K562 (cell line): Measurements from ENCODE around the gene FRMD4B. TPM values are rescaled to one million over a fixed set of nuclear protein-coding genes. Genes with fewer than 3 reads are reported as not detected.

Source experiments
- ATAC-seq: fragments of 200-7000 bp; cut with Tn5 transposase; 3 replicates; pipeline ENCODE4 v1.9.1; 2020; ENCODE audit warnings: moderate library complexity
- BruUV-seq: library from RNA; stranded (reverse); fragments of 400-500 nt; replicated peaks from 2 replicates; lab custom pipeline; 2021; lab: Mats Ljungman, UMichigan
- CTCF ChIA-PET: fragments of 300-600 bp; formaldehyde crosslinking; extraction: SDS; loops from one replicate; lab custom pipeline; 2021; ENCODE audit warnings: low intra/inter-chr PET ratio; lab: Yijun Ruan, JAX
- POLR2A ChIA-PET: fragments of 300-600, 350-650 bp; sonication (Branson Sonifier 250); formaldehyde crosslinking; extraction: SDS; loops from one replicate; lab custom pipeline; 2021; ENCODE audit warnings: antibody characterized with exemption, inconsistent platforms; lab: Yijun Ruan, JAX
- DNase-seq, 4 experiments: peaks; one replicate each; pipeline versions ENCODE4 v3.0.0 to v3.0.0-alpha.2; 2011 to 2018; ENCODE audit warnings: low spot score in 3 of 4, mixed read lengths in 3 of 4; ENCODE audit errors: extremely low read depth in 1 of 4
- FAIRE-seq: peaks from 2 replicates; lab custom pipeline; 2011; peaks lifted over from hg19 to GRCh38; lab: Jason Lieb, UNC
- H2AFZ ChIP-seq: 2 replicates; pipeline ENCODE4 v1.6.0; 2011; ENCODE audit warnings: low read depth, low read length, control low read depth, inconsistent platforms
- H3K27ac ChIP-seq: fragments of 200-600 bp; 3 replicates; pipeline ENCODE4 v1.8.0; 2011; ENCODE audit warnings: low read depth, mild to moderate bottlenecking, control low read depth, inconsistent platforms, low read length, moderate library complexity, mixed read lengths; ENCODE audit errors: extremely low read depth
- H3K27me3 ChIP-seq, 2 experiments: fragments of 300-600 bp in 1 of 2; 2 replicates in 1 of 2; 3 replicates in 1 of 2; pipeline versions ENCODE4 v1.6.0 to v1.8.0; 2011; ENCODE audit warnings: inconsistent platforms in 2 of 2, low read length in 2 of 2, mild to moderate bottlenecking in 1 of 2, mixed read lengths in 1 of 2, moderate library complexity in 1 of 2; ENCODE audit not compliant: control insufficient read depth in 2 of 2, insufficient read depth in 2 of 2
- H3K36me3 ChIP-seq: fragments of 300-600 bp; 3 replicates; pipeline ENCODE4 v1.8.0; 2011; ENCODE audit warnings: mild to moderate bottlenecking, low read length, inconsistent platforms; ENCODE audit not compliant: control insufficient read depth, insufficient read depth
- H3K4me1 ChIP-seq, 2 experiments: fragments of 200-600 bp in 1 of 2; replicated peaks in 1 of 2; 2 replicates in 1 of 2; 3 replicates in 1 of 2; pipeline versions ENCODE4 v1.5.1 to v1.8.0; 2011; ENCODE audit warnings: inconsistent platforms in 2 of 2, low read length in 2 of 2, mild to moderate bottlenecking in 1 of 2, mixed read lengths in 1 of 2, moderate library complexity in 1 of 2; ENCODE audit not compliant: control insufficient read depth in 2 of 2, insufficient read depth in 2 of 2
- H3K4me2 ChIP-seq: 2 replicates; pipeline ENCODE4 v1.6.1; 2011; ENCODE audit warnings: low read length, control low read depth, inconsistent platforms, mixed read lengths; ENCODE audit not compliant: insufficient read depth
- H3K4me3 ChIP-seq: fragments of 200-600 bp; sonication (generic), shearing (Covaris generic); 2 replicates; pipeline ENCODE4 v1.5.1; 2016; ENCODE audit warnings: control low read depth, inconsistent platforms
- H3K79me2 ChIP-seq: fragments of 200-600 bp; 3 replicates; pipeline ENCODE4 v1.8.0; 2011; ENCODE audit warnings: low read length, inconsistent platforms; ENCODE audit not compliant: control insufficient read depth, insufficient read depth
- H3K9ac ChIP-seq, 2 experiments: 2 replicates each; pipeline versions ENCODE4 v1.6.0 to v1.6.1; 2011; ENCODE audit warnings: low read depth in 2 of 2, low read length in 2 of 2, control low read depth in 1 of 2, inconsistent platforms in 1 of 2, mild to moderate bottlenecking in 1 of 2, mixed read lengths in 1 of 2; ENCODE audit not compliant: insufficient read depth in 1 of 2
- H3K9me1 ChIP-seq: one replicate; pipeline ENCODE4 v1.6.0; 2011; ENCODE audit warnings: inconsistent platforms, mild to moderate bottlenecking, low read length, moderate library complexity; ENCODE audit not compliant: control insufficient read depth, insufficient read depth
- H3K9me3 ChIP-seq: replicated peaks from 2 replicates; pipeline ENCODE4 v1.5.1; 2011; ENCODE audit warnings: low read depth, low read length, inconsistent platforms; ENCODE audit not compliant: control insufficient read depth, insufficient read depth
- H4K20me1 ChIP-seq: replicated peaks from 2 replicates; pipeline ENCODE4 v1.6.1; 2011; ENCODE audit warnings: low read length, inconsistent platforms, mixed read lengths; ENCODE audit not compliant: control insufficient read depth, insufficient read depth
- CEBPB ChIP-seq: fragments of 450-650 bp; IDR thresholded peaks from 2 replicates; pipeline ENCODE4 v1.6.1; 2016; ENCODE audit warnings: missing genetic modification characterization, missing compliant biosample characterization
- CLOCK ChIP-seq: fragments of 250-450 bp; sonication (Bioruptor Pico); IDR thresholded peaks from 2 replicates; pipeline ENCODE4 v1.4.0; 2020; ENCODE audit warnings: mild to moderate bottlenecking, moderate library complexity, borderline replicate concordance
- CXXC5 ChIP-seq: fragments of 250-450 bp; sonication (Bioruptor Pico); IDR thresholded peaks from 2 replicates; pipeline ENCODE4 v1.8.0; 2022; ENCODE audit warnings: inconsistent platforms, mild to moderate bottlenecking, moderate library complexity
- TFAM ChIP-seq: fragments of 250-450 bp; sonication (Bioruptor Pico); conservative IDR thresholded peaks from 2 replicates; pipeline ENCODE4 v1.5.0; 2021; ENCODE audit warnings: mild to moderate bottlenecking, moderate library complexity
- TOE1 ChIP-seq, 2 experiments: fragments of 450-650 bp in 1 of 2; sonication (generic) in 1 of 2; formaldehyde crosslinking in 1 of 2; IDR thresholded peaks; 2 replicates each; pipeline versions ENCODE4 v1.7.1 to v1.8.0; 2016 to 2022; ENCODE audit warnings: borderline replicate concordance in 2 of 2, mild to moderate bottlenecking in 2 of 2, antibody characterized with exemption in 1 of 2, inconsistent platforms in 1 of 2, low read depth in 1 of 2, missing genetic modification reagents in 1 of 2, moderate library complexity in 1 of 2
- TSHZ1 ChIP-seq: fragments of 250-450 bp; sonication (Bioruptor Pico); IDR thresholded peaks from 2 replicates; pipeline ENCODE4 v1.4.0; 2020; ENCODE audit warnings: mild to moderate bottlenecking, moderate library complexity
- ZNF124 ChIP-seq: sonication (generic); formaldehyde crosslinking; IDR thresholded peaks from 2 replicates; pipeline ENCODE4 v1.8.1; 2022; ENCODE audit warnings: missing genetic modification reagents
- ZNF175 ChIP-seq: fragments of 200-800 bp; sonication (Bioruptor generic); IDR thresholded peaks from 2 replicates; pipeline ENCODE4 v1.6.1; 2016; ENCODE audit warnings: low read depth, mild to moderate bottlenecking, missing genetic modification characterization, missing compliant biosample characterization
- ZNF717 ChIP-seq: fragments of 250-450 bp; sonication (Bioruptor Pico); IDR thresholded peaks from 2 replicates; pipeline ENCODE4 v1.5.0; 2021
- ZNF766 ChIP-seq: fragments of 200-800 bp; sonication (Bioruptor generic); conservative IDR thresholded peaks from 2 replicates; pipeline ENCODE4 v1.6.1; 2016; ENCODE audit warnings: missing genetic modification characterization, missing compliant biosample characterization
- whole genome bisulfite sequencing: fragments of 100-300 bp; shearing (Covaris generic); methylation state at CpG from one replicate; pipeline ENCODE4 v1.1.6; 2016; ENCODE audit warnings: low coverage, mixed read lengths; ENCODE audit not compliant: insufficient coverage; ENCODE audit errors: missing lambda C conversion rate; 5-methylcytosine and 5-hydroxymethylcytosine counted together
- in situ Hi-C: fragments of 300-500 bp; cut with MboI; formaldehyde crosslinking; loops from 4 replicates; pipeline ENCODE4 v1.15.0; 2018; ENCODE audit warnings: inconsistent platforms, mixed read lengths
- intact Hi-C: fragments of 100-400 bp; cut with micrococcal nuclease; formaldehyde crosslinking; loops from 2 replicates; pipeline ENCODE4 v1.14.2; 2022
- polyA plus RNA-seq, 8 experiments: library from polyadenylated mRNA; depleted of rRNA in 4 of 8; stranded (reverse) in 5 of 8; unstranded in 3 of 8; fragments of >200 nt; fragmentation: Nextera tagmentation in 2 of 8; fragmentation: Illumina TruSeq in 1 of 8; extraction: Ambion mirVana in 2 of 8; extraction: Trizol in 1 of 8; gene quantifications; 2 replicates each; pipeline versions ENCODE4 v1.2.1 to v1.2.3, GENCODE V29; 2011 to 2014; ENCODE audit warnings: inconsistent platforms in 1 of 8, missing spikeins in 1 of 8
- total RNA-seq, 7 experiments: library from RNA; depleted of rRNA in 6 of 7; stranded (reverse); fragments of >200 nt in 6 of 7; fragmentation: Illumina TruSeq in 2 of 7; extraction: Trizol in 2 of 7; gene quantifications; 2 replicates each; pipeline versions ENCODE4 v1.2.1 to v1.2.3, GENCODE V29; 2011 to 2021; ENCODE audit warnings: low replicate concordance in 1 of 7
- TF ChIP-seq, protein P1 (sequence below): fragments of 250-450 bp; sonication (Bioruptor Pico); IDR thresholded peaks from 2 replicates; pipeline ENCODE4 v1.5.0; 2022; ENCODE audit warnings: mild to moderate bottlenecking
- TF ChIP-seq, protein P2 (sequence below): fragments of 250-450 bp; sonication (Bioruptor Pico); IDR thresholded peaks from 2 replicates; pipeline ENCODE4 v1.4.0; 2020; ENCODE audit warnings: mild to moderate bottlenecking

FRMD4B gene
- total and polyA plus RNA-seq, 9 of the 15 experiments (the other 6 are each of a cell fraction or from before 2014, with no cell fraction given): 0.03 to 0.09 (median 0.04) TPM; not detected in 3

DNA sequence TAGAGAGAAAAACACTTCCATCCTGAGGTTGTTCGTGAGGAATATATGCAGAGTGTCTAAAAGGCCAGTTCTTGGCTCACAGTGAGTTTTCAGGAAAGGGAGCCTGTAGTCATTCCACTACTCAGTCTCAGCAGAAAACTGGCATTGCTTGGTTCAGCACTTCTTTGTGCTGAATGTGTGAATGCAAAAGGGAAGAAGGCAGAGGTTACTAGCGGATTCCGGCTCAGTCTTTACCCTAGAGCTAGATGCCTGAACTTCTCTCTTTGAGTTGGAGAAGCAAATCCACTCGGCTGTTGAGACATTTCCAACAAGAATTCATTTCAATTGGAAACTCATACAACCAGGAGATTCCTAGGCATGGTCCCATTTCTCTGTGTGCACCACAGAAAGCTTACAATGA lies 23.1 kb upstream of the FRMD4B start:
- Histone ChIP-seq H3K9me1 (no peaks in the 10 kb centered on the region), H3K9ac (no peak overlapping the region), H4K20me1 (no peaks in the 10 kb centered on the region), H3K4me3 (no peak overlapping the region), H3K27me3 (no peaks in the 10 kb centered on the region), H3K9me3 (no peaks in the 10 kb centered on the region), H3K79me2 (no peaks in the 10 kb centered on the region), H3K36me3 (no peaks in the 10 kb centered on the region), H3K4me1 (no peaks in the 10 kb centered on the region), H3K27ac (no peak overlapping the region), H3K4me2 (no peak overlapping the region), H2AFZ (no peak overlapping the region)
- BruUV-seq: no TSS peak
- ChIA-PET POLR2A (no interaction called here), CTCF (interaction anchor here (0.7 kb wide), 1 partner anchor 174 kb away, joined by 3 read pairs; no protein-coding TSS in a partner anchor)
- in situ Hi-C loops: no loop called here
- FAIRE-seq (no peak), DNase-seq (no peak), ATAC-seq (no peak)
- WGBS: 0% methylated on average over 4 of the region's 4 CpGs
- intact Hi-C loops: no loop called here
- TF ChIP-seq CLOCK: no peak
- TF ChIP-seq ZNF717 (CRISPR knock-in tag): no peak
- no peak for TF ChIP-seq ZNF766 (CRISPR knock-in tag)
- TF ChIP-seq, protein P1, sequence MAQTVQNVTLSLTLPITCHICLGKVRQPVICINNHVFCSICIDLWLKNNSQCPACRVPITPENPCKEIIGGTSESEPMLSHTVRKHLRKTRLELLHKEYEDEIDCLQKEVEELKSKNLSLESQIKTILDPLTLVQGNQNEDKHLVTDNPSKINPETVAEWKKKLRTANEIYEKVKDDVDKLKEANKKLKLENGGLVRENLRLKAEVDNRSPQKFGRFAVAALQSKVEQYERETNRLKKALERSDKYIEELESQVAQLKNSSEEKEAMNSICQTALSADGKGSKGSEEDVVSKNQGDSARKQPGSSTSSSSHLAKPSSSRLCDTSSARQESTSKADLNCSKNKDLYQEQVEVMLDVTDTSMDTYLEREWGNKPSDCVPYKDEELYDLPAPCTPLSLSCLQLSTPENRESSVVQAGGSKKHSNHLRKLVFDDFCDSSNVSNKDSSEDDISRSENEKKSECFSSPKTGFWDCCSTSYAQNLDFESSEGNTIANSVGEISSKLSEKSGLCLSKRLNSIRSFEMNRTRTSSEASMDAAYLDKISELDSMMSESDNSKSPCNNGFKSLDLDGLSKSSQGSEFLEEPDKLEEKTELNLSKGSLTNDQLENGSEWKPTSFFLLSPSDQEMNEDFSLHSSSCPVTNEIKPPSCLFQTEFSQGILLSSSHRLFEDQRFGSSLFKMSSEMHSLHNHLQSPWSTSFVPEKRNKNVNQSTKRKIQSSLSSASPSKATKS (CRISPR knock-in tag): no peak
- TF ChIP-seq ZNF124 (CRISPR knock-in tag): no peak
- no peak for TF ChIP-seq TOE1 (IDR thresholded peaks at IDR 0.05; ENCODE audit: borderline replicate concordance)
- no peak for TF ChIP-seq TOE1 (CRISPR knock-in tag; IDR thresholded peaks at IDR 0.05; ENCODE audit: borderline replicate concordance, low read depth)
- no peak for TF ChIP-seq TFAM (CRISPR knock-in tag)
- TF ChIP-seq CXXC5 (CRISPR knock-in tag): no peak
- no peak for TF ChIP-seq CEBPB (tag)
- no peak for TF ChIP-seq ZNF175 (CRISPR knock-in tag)
- TF ChIP-seq, protein P2, sequence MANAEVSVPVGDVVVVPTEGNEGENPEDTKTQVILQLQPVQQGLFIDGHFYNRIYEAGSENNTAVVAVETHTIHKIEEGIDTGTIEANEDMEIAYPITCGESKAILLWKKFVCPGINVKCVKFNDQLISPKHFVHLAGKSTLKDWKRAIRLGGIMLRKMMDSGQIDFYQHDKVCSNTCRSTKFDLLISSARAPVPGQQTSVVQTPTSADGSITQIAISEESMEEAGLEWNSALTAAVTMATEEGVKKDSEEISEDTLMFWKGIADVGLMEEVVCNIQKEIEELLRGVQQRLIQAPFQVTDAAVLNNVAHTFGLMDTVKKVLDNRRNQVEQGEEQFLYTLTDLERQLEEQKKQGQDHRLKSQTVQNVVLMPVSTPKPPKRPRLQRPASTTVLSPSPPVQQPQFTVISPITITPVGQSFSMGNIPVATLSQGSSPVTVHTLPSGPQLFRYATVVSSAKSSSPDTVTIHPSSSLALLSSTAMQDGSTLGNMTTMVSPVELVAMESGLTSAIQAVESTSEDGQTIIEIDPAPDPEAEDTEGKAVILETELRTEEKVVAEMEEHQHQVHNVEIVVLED (CRISPR knock-in tag): no peak
- TF ChIP-seq TSHZ1: no peak
